H9 (cell line): ENCODE results near the gene CYB5A. TPM values are rescaled to one million over a fixed set of nuclear protein-coding genes. Genes with fewer than 3 reads are reported as not detected.

Experiments
- DNase-seq: peaks from one replicate; pipeline ENCODE4 v3.0.0-alpha.2; 2017
- H2AFZ ChIP-seq: one replicate; pipeline ENCODE4 v1.6.1; 2013; ENCODE audit warnings: mild to moderate bottlenecking, low read length, control low read depth, moderate library complexity
- H2AK5ac ChIP-seq: 2 replicates; pipeline ENCODE4 v1.6.1; 2013; ENCODE audit warnings: low read length, control low read depth, mixed read lengths; ENCODE audit not compliant: insufficient read length
- H2BK120ac ChIP-seq: one replicate; pipeline ENCODE4 v1.6.1; 2013; ENCODE audit warnings: low read depth, mild to moderate bottlenecking, low read length, control low read depth, inconsistent platforms; ENCODE audit not compliant: poor library complexity, severe bottlenecking
- H2BK12ac ChIP-seq: 2 replicates; pipeline ENCODE4 v1.6.1; 2013; ENCODE audit warnings: low read length, control low read depth, mixed read lengths, low read depth; ENCODE audit not compliant: insufficient read length
- H2BK15ac ChIP-seq: 2 replicates; pipeline ENCODE4 v1.6.1; 2013; ENCODE audit warnings: low read depth, low read length, control low read depth
- H2BK20ac ChIP-seq: one replicate; pipeline ENCODE4 v1.6.1; 2013; ENCODE audit warnings: low read depth, mild to moderate bottlenecking, low read length, control low read depth, inconsistent platforms; ENCODE audit not compliant: poor library complexity, severe bottlenecking
- H2BK5ac ChIP-seq: 2 replicates; pipeline ENCODE4 v1.6.1; 2013; ENCODE audit warnings: low read length, control low read depth, mixed read lengths; ENCODE audit not compliant: insufficient read length
- H3K14ac ChIP-seq: 2 replicates; pipeline ENCODE4 v1.6.1; 2013; ENCODE audit warnings: low read length, control low read depth; ENCODE audit not compliant: insufficient read depth
- H3K18ac ChIP-seq: 2 replicates; pipeline ENCODE4 v1.6.1; 2013; ENCODE audit warnings: low read depth, mild to moderate bottlenecking, mixed read lengths, low read length, control low read depth; ENCODE audit not compliant: insufficient read length
- H3K23ac ChIP-seq: 2 replicates; pipeline ENCODE4 v1.6.1; 2013; ENCODE audit warnings: low read length, control low read depth, mixed read lengths, low read depth; ENCODE audit not compliant: insufficient read length
- H3K23me2 ChIP-seq: 2 replicates; pipeline ENCODE4 v1.6.1; 2013; ENCODE audit warnings: low read depth, mild to moderate bottlenecking, mixed read lengths, low read length, control low read depth; ENCODE audit not compliant: insufficient read length, poor library complexity, severe bottlenecking
- H3K27ac ChIP-seq: 2 replicates; pipeline ENCODE4 v1.5.1; 2013; ENCODE audit warnings: low read length, control low read depth, mixed read lengths, low read depth; ENCODE audit not compliant: insufficient read length
- H3K27me3 ChIP-seq: 2 replicates; pipeline ENCODE4 v1.6.1; 2013; ENCODE audit warnings: low read length, control low read depth, inconsistent platforms; ENCODE audit not compliant: insufficient read depth
- H3K4ac ChIP-seq: 2 replicates; pipeline ENCODE4 v1.6.1; 2013; ENCODE audit warnings: low read depth, mild to moderate bottlenecking, control low read depth, inconsistent platforms, low read length, moderate library complexity
- H3K4me1 ChIP-seq: 2 replicates; pipeline ENCODE4 v1.6.1; 2013; ENCODE audit warnings: low read length, control low read depth, inconsistent platforms; ENCODE audit not compliant: insufficient read depth
- H3K4me2 ChIP-seq: 2 replicates; pipeline ENCODE4 v1.6.1; 2013; ENCODE audit warnings: low read length, control low read depth, mixed read lengths; ENCODE audit not compliant: insufficient read length, insufficient read depth
- H3K56ac ChIP-seq: 2 replicates; pipeline ENCODE4 v1.6.1; 2013; ENCODE audit warnings: low read depth, mild to moderate bottlenecking, mixed read lengths, low read length, control low read depth; ENCODE audit not compliant: insufficient read length
- H3K79me1 ChIP-seq: 2 replicates; pipeline ENCODE4 v1.6.1; 2013; ENCODE audit warnings: low read depth, mild to moderate bottlenecking, moderate library complexity, low read length, control low read depth, inconsistent platforms; ENCODE audit not compliant: insufficient read depth, poor library complexity, severe bottlenecking
- H3K79me2 ChIP-seq: 2 replicates; pipeline ENCODE4 v1.6.1; 2013; ENCODE audit warnings: low read length, control low read depth, inconsistent platforms; ENCODE audit not compliant: insufficient read depth
- H3K9ac ChIP-seq: 2 replicates; pipeline ENCODE4 v1.6.1; 2013; ENCODE audit warnings: low read length, control low read depth, mixed read lengths; ENCODE audit not compliant: insufficient read length; ENCODE audit errors: extremely low read depth
- H3K9me3 ChIP-seq: one replicate; pipeline ENCODE4 v1.6.1; 2013; ENCODE audit warnings: low read depth, low read length, inconsistent platforms; ENCODE audit not compliant: control insufficient read depth
- H3T11ph ChIP-seq: one replicate; pipeline ENCODE4 v1.6.1; 2013; ENCODE audit warnings: mild to moderate bottlenecking, low read length, control low read depth, inconsistent platforms
- H4K20me1 ChIP-seq: one replicate; pipeline ENCODE4 v1.6.1; 2013; ENCODE audit not compliant: control insufficient read depth, insufficient read length, insufficient read depth
- H4K5ac ChIP-seq: 2 replicates; pipeline ENCODE4 v1.6.1; 2013; ENCODE audit warnings: low read depth, mild to moderate bottlenecking, mixed read lengths, low read length, control low read depth; ENCODE audit not compliant: insufficient read length
- H4K8ac ChIP-seq: replicated peaks from 2 replicates; pipeline ENCODE4 v1.6.1; 2013; ENCODE audit warnings: low read length, control low read depth, mixed read lengths, low read depth; ENCODE audit not compliant: insufficient read length
- H4K91ac ChIP-seq: 2 replicates; pipeline ENCODE4 v1.6.1; 2013; ENCODE audit warnings: low read depth, mild to moderate bottlenecking, moderate library complexity, mixed read lengths, low read length, control low read depth; ENCODE audit not compliant: insufficient read length
- H3K27ac Mint-ChIP-seq, 3 experiments: 2 replicates in 2 of 3; 3 replicates in 1 of 3; pipeline ENCODE4 v1.8.0; 2020 to 2021; ENCODE audit warnings: mixed read lengths in 3 of 3, mild to moderate bottlenecking in 1 of 3, moderate library complexity in 1 of 3
- H3K27me3 Mint-ChIP-seq: 2 replicates; pipeline ENCODE4 v1.8.0; 2021; ENCODE audit warnings: low read depth, mild to moderate bottlenecking, moderate library complexity, mixed read lengths
- H3K36me3 Mint-ChIP-seq, 3 experiments: 2 replicates in 2 of 3; 3 replicates in 1 of 3; pipeline ENCODE4 v1.8.0; 2020 to 2021; ENCODE audit warnings: low read depth in 3 of 3, mixed read lengths in 3 of 3; ENCODE audit not compliant: insufficient read depth in 1 of 3
- H3K4me1 Mint-ChIP-seq, 2 experiments: 2 replicates each; pipeline ENCODE4 v1.8.0; 2020; ENCODE audit warnings: mixed read lengths in 2 of 2
- H3K4me3 Mint-ChIP-seq, 2 experiments: 2 replicates in 1 of 2; 3 replicates in 1 of 2; pipeline ENCODE4 v1.8.0; 2020 to 2021; ENCODE audit warnings: mild to moderate bottlenecking in 2 of 2, mixed read lengths in 2 of 2, moderate library complexity in 1 of 2
- H3K9me3 Mint-ChIP-seq, 2 experiments: 2 replicates in 1 of 2; 3 replicates in 1 of 2; pipeline ENCODE4 v1.8.0; 2020; ENCODE audit warnings: mild to moderate bottlenecking in 2 of 2, mixed read lengths in 2 of 2, moderate library complexity in 1 of 2
- WGBS: extraction: QIAGEN DNeasy Blood & Tissue Kit; methylation state at CpG from one replicate; pipeline ENCODE4 v1.1.7; 2013; ENCODE audit warnings: missing lambda C conversion rate, low lambda C conversion rate, mixed read lengths; ENCODE audit not compliant: insufficient read length; ENCODE audit errors: extremely low coverage; 5-methylcytosine and 5-hydroxymethylcytosine counted together
- total RNA-seq: library from RNA; stranded (reverse); gene quantifications from 2 replicates; pipeline ENCODE4 v1.2.1, GENCODE V29; 2021
- TF ChIP-seq, protein P1 (sequence below): fragments of 200-600 bp; sonication (generic); conservative IDR thresholded peaks from 3 replicates; pipeline ENCODE4 v1.8.0; 2021; ENCODE audit warnings: antibody characterized with exemption, mild to moderate bottlenecking

The CYB5A gene
- total RNA-seq, 1 experiment from 2014 or later, result 93.2 TPM

DNA sequence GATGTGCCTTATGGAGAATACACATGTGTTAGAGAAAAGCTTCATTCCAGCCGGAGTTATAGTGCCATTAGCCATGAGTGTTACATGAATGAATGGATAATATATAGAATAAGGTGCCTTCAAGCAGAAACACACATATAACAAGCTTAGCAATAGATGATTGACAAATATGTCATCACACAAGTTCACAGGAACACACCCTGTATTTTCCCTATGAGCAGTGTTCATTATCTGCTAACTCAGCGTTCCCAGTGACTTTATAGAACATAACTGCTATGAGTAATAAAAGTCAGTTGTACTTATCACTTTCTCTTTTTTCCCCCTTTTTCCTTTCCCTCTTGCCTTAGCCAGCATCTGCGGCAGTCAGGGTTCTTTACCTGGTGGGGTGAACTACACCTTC is 78.3 kb downstream of the CYB5A start:
- Histone ChIP-seq H4K20me1 (no peaks in the 10 kb centered on the region), H3K79me2 (no peaks in the 10 kb centered on the region), H3K23ac (no peak overlapping the region), H3K23me2 (no peaks in the 10 kb centered on the region), H4K91ac (no peak overlapping the region), H2BK12ac (no peak overlapping the region), H3K27me3 (no peaks in the 10 kb centered on the region), H2BK15ac (no peak overlapping the region), H3K14ac (no peak overlapping the region), H2BK20ac (no peak overlapping the region), H3K9me3 (no peaks in the 10 kb centered on the region), H3K18ac (no peak overlapping the region), H4K5ac (no peak overlapping the region), H3K79me1 (no peaks in the 10 kb centered on the region), H2AFZ (no peak overlapping the region), H4K8ac (no peak overlapping the region), H3K56ac (no peak overlapping the region), H3K27ac (no peak overlapping the region), H2AK5ac (no peak overlapping the region), H3K9ac (no peak overlapping the region), H3K4ac (no peak overlapping the region), H3K4me1 (no peaks in the 10 kb centered on the region), H2BK120ac (no peak overlapping the region), H3T11ph (no peak overlapping the region), H3K4me2 (no peak overlapping the region), H2BK5ac (no peak overlapping the region)
- Mint-ChIP-seq H3K36me3 (no peaks in the 10 kb centered on the region), H3K4me3 (no peak overlapping the region), H3K27ac (no peak overlapping the region), H3K27me3 (no peaks in the 10 kb centered on the region; the same call in none of the 2 replicates), H3K9me3 (no peaks in the 10 kb centered on the region), H3K4me1 (no peaks in the 10 kb centered on the region)
- no peak for DNase-seq
- no CpG with 5 or more reads among the region's 3 CpGs for WGBS
- TF ChIP-seq, protein P1, sequence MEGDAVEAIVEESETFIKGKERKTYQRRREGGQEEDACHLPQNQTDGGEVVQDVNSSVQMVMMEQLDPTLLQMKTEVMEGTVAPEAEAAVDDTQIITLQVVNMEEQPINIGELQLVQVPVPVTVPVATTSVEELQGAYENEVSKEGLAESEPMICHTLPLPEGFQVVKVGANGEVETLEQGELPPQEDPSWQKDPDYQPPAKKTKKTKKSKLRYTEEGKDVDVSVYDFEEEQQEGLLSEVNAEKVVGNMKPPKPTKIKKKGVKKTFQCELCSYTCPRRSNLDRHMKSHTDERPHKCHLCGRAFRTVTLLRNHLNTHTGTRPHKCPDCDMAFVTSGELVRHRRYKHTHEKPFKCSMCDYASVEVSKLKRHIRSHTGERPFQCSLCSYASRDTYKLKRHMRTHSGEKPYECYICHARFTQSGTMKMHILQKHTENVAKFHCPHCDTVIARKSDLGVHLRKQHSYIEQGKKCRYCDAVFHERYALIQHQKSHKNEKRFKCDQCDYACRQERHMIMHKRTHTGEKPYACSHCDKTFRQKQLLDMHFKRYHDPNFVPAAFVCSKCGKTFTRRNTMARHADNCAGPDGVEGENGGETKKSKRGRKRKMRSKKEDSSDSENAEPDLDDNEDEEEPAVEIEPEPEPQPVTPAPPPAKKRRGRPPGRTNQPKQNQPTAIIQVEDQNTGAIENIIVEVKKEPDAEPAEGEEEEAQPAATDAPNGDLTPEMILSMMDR, result no peak
